Measurements from ENCODE around the gene NUP98. TPM values are rescaled to one million over a fixed set of nuclear protein-coding genes. Genes with fewer than 3 reads are reported as not detected.
"Not testable (repeated sequence)": the region's sequence is repeated elsewhere in the genome, so short reads cannot be mapped to it uniquely, and the experiment has no call there.

Gene NUP98
- total RNA-seq, 2 experiments from 2014 or later, result 102 to 115 TPM

DNA sequence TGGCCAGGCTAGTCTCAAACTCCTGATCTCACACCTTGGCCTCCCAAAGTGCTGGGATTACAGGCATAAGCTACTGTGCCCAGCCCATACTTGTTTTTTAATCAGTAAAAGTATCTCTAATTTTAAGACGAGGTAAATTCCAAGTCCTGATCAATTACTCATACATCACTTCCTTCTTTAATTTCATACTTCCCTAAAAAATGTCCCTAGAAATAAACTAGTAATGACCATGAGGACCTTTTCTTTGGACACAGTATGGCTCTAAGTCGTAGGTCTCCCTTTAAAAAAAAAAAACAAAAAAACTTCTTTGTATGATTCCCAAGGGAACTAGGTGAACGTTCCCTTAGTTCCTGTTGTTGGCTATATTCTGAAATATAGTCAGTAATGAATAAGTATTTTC, 29.8 kb downstream of the NUP98 start:
- CTCF ChIA-PET (ENCODE audit: unreplicated experiment), result no interaction called here
- H3K79me2 ChIP-seq (ENCODE audit: insufficient read depth, low read depth, low read length), result no peaks in the 10 kb centered on the region
- no peaks in the 10 kb centered on the region for H4K20me1 ChIP-seq (ENCODE audit: insufficient read depth, low read length)
- no peak overlapping the region for H2AFZ ChIP-seq (ENCODE audit: low read length)
- no peaks in the 10 kb centered on the region for H3K4me1 ChIP-seq (ENCODE audit: insufficient read depth, low read length, poor library complexity, severe bottlenecking)
- H3K9me2 ChIP-seq (ENCODE audit: insufficient read depth, low read length), result no peaks in the 10 kb centered on the region
- DNase-seq (ENCODE audit: low spot score), result no peak
- no peak overlapping the region for H3K4me3 ChIP-seq (ENCODE audit: low read depth, low read length, poor library complexity, severe bottlenecking)
- POLR2A ChIA-PET, result interaction anchor here (0.7 kb wide), 1 partner anchor 9 kb away, joined by 4 read pairs; no protein-coding TSS in a partner anchor
- no peak overlapping the region for H3K4me2 ChIP-seq (ENCODE audit: low read length)
- no peaks in the 10 kb centered on the region for H3K9me3 ChIP-seq (ENCODE audit: low read length)
- TF ChIP-seq, protein P1, sequence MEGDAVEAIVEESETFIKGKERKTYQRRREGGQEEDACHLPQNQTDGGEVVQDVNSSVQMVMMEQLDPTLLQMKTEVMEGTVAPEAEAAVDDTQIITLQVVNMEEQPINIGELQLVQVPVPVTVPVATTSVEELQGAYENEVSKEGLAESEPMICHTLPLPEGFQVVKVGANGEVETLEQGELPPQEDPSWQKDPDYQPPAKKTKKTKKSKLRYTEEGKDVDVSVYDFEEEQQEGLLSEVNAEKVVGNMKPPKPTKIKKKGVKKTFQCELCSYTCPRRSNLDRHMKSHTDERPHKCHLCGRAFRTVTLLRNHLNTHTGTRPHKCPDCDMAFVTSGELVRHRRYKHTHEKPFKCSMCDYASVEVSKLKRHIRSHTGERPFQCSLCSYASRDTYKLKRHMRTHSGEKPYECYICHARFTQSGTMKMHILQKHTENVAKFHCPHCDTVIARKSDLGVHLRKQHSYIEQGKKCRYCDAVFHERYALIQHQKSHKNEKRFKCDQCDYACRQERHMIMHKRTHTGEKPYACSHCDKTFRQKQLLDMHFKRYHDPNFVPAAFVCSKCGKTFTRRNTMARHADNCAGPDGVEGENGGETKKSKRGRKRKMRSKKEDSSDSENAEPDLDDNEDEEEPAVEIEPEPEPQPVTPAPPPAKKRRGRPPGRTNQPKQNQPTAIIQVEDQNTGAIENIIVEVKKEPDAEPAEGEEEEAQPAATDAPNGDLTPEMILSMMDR (conservative IDR thresholded peaks at IDR 0.05; ENCODE audit: low read length), result no peak
- no peak for TF ChIP-seq EZH2phosphoT487 (IDR thresholded peaks at IDR 0.05; ENCODE audit: borderline replicate concordance, low read depth, low read length)
- peaks cover 99% of the 10 kb centered on the region for H3K36me3 ChIP-seq (ENCODE audit: insufficient read depth, low read length)
- no TSS peak for BruUV-seq (replicated peaks)
- intact Hi-C loops (cut with micrococcal nuclease; ENCODE audit: unreplicated experiment), result loop anchor here (5.0 kb wide), 1 partner anchor 35 kb away; no protein-coding TSS in a partner anchor
- no peak overlapping the region for H3K27ac ChIP-seq (ENCODE audit: low read depth, low read length, poor library complexity, severe bottlenecking)

DNA sequence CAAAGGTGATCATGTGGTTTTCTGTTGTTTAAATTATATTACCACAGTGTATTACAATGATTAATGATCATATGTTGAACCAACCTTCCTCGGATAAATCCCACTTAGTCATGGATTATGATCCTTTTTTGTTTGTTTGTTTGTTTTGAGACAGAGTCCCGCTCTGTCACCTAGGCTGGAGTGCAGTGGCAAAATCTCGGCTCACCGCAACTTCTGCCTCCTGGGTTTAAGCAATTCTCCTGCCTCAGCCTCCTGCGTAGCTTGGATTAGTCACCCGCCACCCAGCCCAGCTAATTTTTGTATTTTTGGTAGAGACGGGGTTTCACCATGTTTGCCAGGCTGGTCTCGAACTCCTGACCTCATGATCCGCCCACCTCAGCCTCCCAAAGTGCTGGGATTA, 30.5 kb downstream of the NUP98 start:
- intact Hi-C loops (cut with micrococcal nuclease; ENCODE audit: unreplicated experiment), result loop anchor here (5.0 kb wide), 1 partner anchor 35 kb away; no protein-coding TSS in a partner anchor
- BruUV-seq (replicated peaks), result not testable (repeated sequence)

DNA sequence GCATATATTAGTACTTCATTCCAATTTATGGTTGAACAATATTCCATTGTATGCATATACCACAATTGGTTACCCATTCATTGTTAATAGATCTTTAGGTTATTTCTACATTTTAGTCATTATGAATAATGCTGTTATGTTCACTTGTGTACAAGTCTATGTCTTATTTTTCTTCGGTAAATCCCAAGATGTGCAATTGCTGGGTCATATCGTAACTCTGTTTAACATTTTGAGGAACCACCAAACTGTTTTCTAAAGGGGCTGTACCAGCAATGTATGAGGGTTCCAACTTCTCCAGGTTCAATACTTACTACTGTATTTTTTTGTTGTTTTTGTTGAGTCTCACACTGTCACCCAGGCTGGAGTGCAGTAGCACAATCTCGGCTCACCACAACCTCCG, 33.1 kb downstream of the NUP98 start:
- H3K9me3 ChIP-seq (ENCODE audit: low read length), result no peaks in the 10 kb centered on the region
- no peak overlapping the region for H2AFZ ChIP-seq (ENCODE audit: low read length)
- intact Hi-C loops (cut with micrococcal nuclease; ENCODE audit: unreplicated experiment), result no loop called here
- ChIA-PET CTCF (ENCODE audit: unreplicated experiment) (no interaction called here), POLR2A (interaction anchor here (0.6 kb wide), 1 partner anchor 10 kb away, joined by 3 read pairs; no protein-coding TSS in a partner anchor)
- H3K4me2 ChIP-seq (ENCODE audit: low read length), result no peak overlapping the region
- H4K20me1 ChIP-seq (ENCODE audit: insufficient read depth, low read length), result no peaks in the 10 kb centered on the region
- H3K4me3 ChIP-seq (ENCODE audit: low read depth, low read length, poor library complexity, severe bottlenecking), result no peak overlapping the region
- TF ChIP-seq EZH2phosphoT487 (IDR thresholded peaks at IDR 0.05; ENCODE audit: borderline replicate concordance, low read depth, low read length), result no peak
- TF ChIP-seq, protein P1 (conservative IDR thresholded peaks at IDR 0.05; ENCODE audit: low read length), result no peak
- H3K9me2 ChIP-seq (ENCODE audit: insufficient read depth, low read length), result no peaks in the 10 kb centered on the region
- no peak overlapping the region for H3K27ac ChIP-seq (ENCODE audit: low read depth, low read length, poor library complexity, severe bottlenecking)
- BruUV-seq (replicated peaks), result no TSS peak
- H3K36me3 ChIP-seq (ENCODE audit: insufficient read depth, low read length), result peaks cover 100% of the 10 kb centered on the region
- H3K79me2 ChIP-seq (ENCODE audit: insufficient read depth, low read depth, low read length), result no peaks in the 10 kb centered on the region
- DNase-seq (ENCODE audit: low spot score), result no peak
- no peaks in the 10 kb centered on the region for H3K4me1 ChIP-seq (ENCODE audit: insufficient read depth, low read length, poor library complexity, severe bottlenecking)

More for the DNA sequence above, 30.5 kb downstream of the NUP98 start:
- H4K20me1 ChIP-seq (ENCODE audit: insufficient read depth, low read length); H3K4me3 ChIP-seq (ENCODE audit: low read depth, low read length, poor library complexity, severe bottlenecking); DNase-seq (ENCODE audit: low spot score); POLR2A ChIA-PET; H2AFZ ChIP-seq (ENCODE audit: low read length); H3K27ac ChIP-seq (ENCODE audit: low read depth, low read length, poor library complexity, severe bottlenecking); H3K9me2 ChIP-seq (ENCODE audit: insufficient read depth, low read length); H3K9me3 ChIP-seq (ENCODE audit: low read length); CTCF ChIA-PET (ENCODE audit: unreplicated experiment); H3K4me2 ChIP-seq (ENCODE audit: low read length); H3K4me1 ChIP-seq (ENCODE audit: insufficient read depth, low read length, poor library complexity, severe bottlenecking); H3K79me2 ChIP-seq (ENCODE audit: insufficient read depth, low read depth, low read length): not testable (repeated sequence)
- H3K36me3 ChIP-seq (ENCODE audit: insufficient read depth, low read length), result peaks cover 100% of the 10 kb centered on the region

Data from OCI-LY7 (cell line).